Liver (tissue), 9 donors: ENCODE data around the gene IFIT5. TPM values are rescaled to one million over a fixed set of nuclear protein-coding genes. Genes with fewer than 3 reads are reported as not detected.
A peak's percentile ranks its signal among the peaks of the same experiment; 100 is the strongest.

Experiments
- DNase-seq: peaks from one replicate; pipeline ENCODE4 v3.0.0-alpha.2; 2017; ENCODE audit warnings: low spot score
- H3K27ac ChIP-seq, 2 donors: one replicate each; pipeline ENCODE4 v1.7.0; 2013; ENCODE audit warnings: inconsistent platforms in 2 of 2, low read length in 2 of 2, control low read depth in 1 of 2, low read depth in 1 of 2, mild to moderate bottlenecking in 1 of 2
- H3K27me3 ChIP-seq, 4 donors: one replicate each; pipeline versions ENCODE4 v1.6.1 to v1.7.0; 2013; ENCODE audit warnings: low read length in 3 of 4, inconsistent platforms in 1 of 4, mild to moderate bottlenecking in 1 of 4, moderate library complexity in 1 of 4; ENCODE audit not compliant: control insufficient read depth in 4 of 4, insufficient read depth in 4 of 4
- H3K36me3 ChIP-seq, 4 donors: one replicate each; pipeline versions ENCODE4 v1.6.1 to v1.7.0; 2013; ENCODE audit warnings: low read length in 3 of 4, mild to moderate bottlenecking in 3 of 4, low read depth in 1 of 4, moderate library complexity in 1 of 4; ENCODE audit not compliant: control insufficient read depth in 4 of 4, insufficient read depth in 3 of 4
- H3K4me1 ChIP-seq, 4 donors: one replicate each; pipeline versions ENCODE4 v1.6.1 to v1.7.0; 2013; ENCODE audit warnings: low read length in 3 of 4, mild to moderate bottlenecking in 3 of 4, moderate library complexity in 1 of 4; ENCODE audit not compliant: control insufficient read depth in 4 of 4, insufficient read depth in 4 of 4
- H3K4me3 ChIP-seq, 3 donors: one replicate each; pipeline versions ENCODE4 v1.6.1 to v1.7.0; 2013; ENCODE audit warnings: low read length in 3 of 3, control low read depth in 1 of 3, low read depth in 1 of 3, mild to moderate bottlenecking in 1 of 3
- H3K9ac ChIP-seq, 2 donors: one replicate each; pipeline ENCODE4 v1.7.0; 2013; ENCODE audit warnings: low read length in 2 of 2, mild to moderate bottlenecking in 2 of 2, moderate library complexity in 2 of 2, control low read depth in 1 of 2, low read depth in 1 of 2
- H3K9me3 ChIP-seq, 4 donors: one replicate each; pipeline versions ENCODE4 v1.6.1 to v1.7.0; 2013; ENCODE audit warnings: low read length in 3 of 4; ENCODE audit not compliant: control insufficient read depth in 4 of 4
- EGR1 ChIP-seq, 2 donors: IDR thresholded peaks; 2 replicates each; pipeline ENCODE4 v1.6.1; 2016 to 2018; ENCODE audit warnings: antibody characterized with exemption in 2 of 2, low read depth in 2 of 2
- FOXA1 ChIP-seq: IDR thresholded peaks from 2 replicates; pipeline ENCODE4 v1.6.1; 2016; ENCODE audit warnings: antibody characterized with exemption
- GABPA ChIP-seq, 2 donors: IDR thresholded peaks in 1 of 2; conservative IDR thresholded peaks in 1 of 2; 2 replicates each; pipeline ENCODE4 v1.6.1; 2016; ENCODE audit warnings: antibody characterized with exemption in 2 of 2, mild to moderate bottlenecking in 1 of 2, moderate library complexity in 1 of 2
- HNF4A ChIP-seq, 2 donors: conservative IDR thresholded peaks; 2 replicates each; pipeline ENCODE4 v1.6.1; 2016; ENCODE audit warnings: antibody characterized with exemption in 2 of 2, mild to moderate bottlenecking in 2 of 2
- NR2F2 ChIP-seq: IDR thresholded peaks from 2 replicates; pipeline ENCODE4 v1.6.1; 2016; ENCODE audit warnings: antibody characterized with exemption
- SP1 ChIP-seq: IDR thresholded peaks from 2 replicates; pipeline ENCODE4 v1.6.1; 2018; ENCODE audit warnings: antibody characterized with exemption, mild to moderate bottlenecking
- TAF1 ChIP-seq: conservative IDR thresholded peaks from 2 replicates; pipeline ENCODE4 v1.6.1; 2016; ENCODE audit warnings: antibody characterized with exemption, mild to moderate bottlenecking
- YY1 ChIP-seq: IDR thresholded peaks from 2 replicates; pipeline ENCODE4 v1.6.1; 2016; ENCODE audit warnings: antibody characterized with exemption, mild to moderate bottlenecking
- WGBS: extraction: QIAGEN DNeasy Blood & Tissue Kit; methylation state at CpG from one replicate; pipeline ENCODE4 v1.1.7; 2013; 5-methylcytosine and 5-hydroxymethylcytosine counted together
- polyA plus RNA-seq, 2 donors: library from polyadenylated mRNA; stranded (reverse) in 1 of 2; unstranded in 1 of 2; fragments of 200-250 nt in 1 of 2; fragments of >200 nt in 1 of 2; fragmentation: Nextera tagmentation in 1 of 2; extraction: Ambion mirVana in 1 of 2; gene quantifications; one replicate each; pipeline versions ENCODE4 v1.2.1 to v1.2.3, GENCODE V29; 2013 to 2015
- total RNA-seq, 2 donors: library from RNA; depleted of rRNA; stranded (reverse); fragments of >200 nt; gene quantifications; one replicate each; pipeline ENCODE4 v1.2.3, GENCODE V29; 2014
- TF ChIP-seq, protein P1 (sequence below): fragments of 150-350 bp; IDR thresholded peaks from 2 replicates; pipeline ENCODE4 v1.5.1; 2017; ENCODE audit warnings: improper control_type of control experiment, low read depth, low read length; ENCODE audit not compliant: missing input control
- TF ChIP-seq, protein P2 (sequence below): IDR thresholded peaks from 2 replicates; pipeline ENCODE4 v1.6.1; 2016; ENCODE audit warnings: antibody characterized with exemption
- TF ChIP-seq, protein P3 (sequence below): IDR thresholded peaks from 2 replicates; pipeline ENCODE4 v1.6.1; 2016; ENCODE audit warnings: antibody characterized with exemption, mild to moderate bottlenecking
- TF ChIP-seq, protein P4 (sequence below): IDR thresholded peaks from 2 replicates; pipeline ENCODE4 v1.6.1; 2016; ENCODE audit warnings: antibody characterized with exemption
- TF ChIP-seq, protein P5 (sequence below): IDR thresholded peaks from 2 replicates; pipeline ENCODE4 v1.6.1; 2016; ENCODE audit warnings: antibody characterized with exemption
- donor health status: healthy.
- donor health status: healthy.
- donor health status: healthy.
- donor health status: healthy.
- donor health status: healthy.

IFIT5 gene
- total and polyA plus RNA-seq, 4 donors, result 5.0 to 10.7 (median 6.7) TPM

DNA sequence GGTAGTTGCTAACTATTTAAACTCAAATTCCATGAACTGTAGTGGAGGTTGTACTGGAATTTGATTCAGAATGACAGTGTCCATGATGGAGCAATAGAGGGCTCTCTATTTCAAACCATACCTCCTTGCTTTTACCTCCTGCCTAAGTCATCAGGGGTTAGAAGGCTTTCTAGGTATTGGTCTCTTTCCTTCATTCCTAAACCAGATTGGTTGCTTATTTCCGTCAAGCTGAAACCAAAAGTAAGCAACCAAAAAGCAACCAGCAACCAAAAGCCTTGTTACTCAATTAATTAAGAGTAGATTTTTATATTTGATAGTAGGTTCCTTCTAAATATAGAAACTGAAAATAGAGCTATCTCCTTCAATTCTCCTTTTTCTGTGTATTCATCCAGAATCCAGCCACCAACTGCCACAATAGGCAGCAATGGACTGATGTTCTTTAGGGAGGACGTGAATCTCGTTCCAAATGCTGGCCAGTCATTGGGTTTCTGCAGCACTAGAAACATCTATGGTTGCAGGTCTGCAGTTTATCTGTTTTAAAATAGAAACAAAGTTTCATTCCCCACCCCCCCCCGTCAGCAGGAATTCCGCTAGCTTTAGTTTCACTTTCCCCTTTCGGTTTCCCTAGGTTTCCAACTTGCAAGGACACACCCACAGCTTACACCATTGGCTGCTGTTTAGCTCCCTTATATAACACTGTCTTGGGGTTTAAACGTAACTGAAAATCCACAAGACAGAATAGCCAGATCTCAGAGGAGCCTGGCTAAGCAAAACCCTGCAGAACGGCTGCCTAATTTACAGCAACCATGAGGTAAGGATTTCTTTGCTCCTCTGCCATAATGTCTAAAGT, 22.2 kb upstream of the IFIT5 start, which contains the start of gene IFIT1 (continued):
- TF ChIP-seq FOXA1, result no peak

DNA sequence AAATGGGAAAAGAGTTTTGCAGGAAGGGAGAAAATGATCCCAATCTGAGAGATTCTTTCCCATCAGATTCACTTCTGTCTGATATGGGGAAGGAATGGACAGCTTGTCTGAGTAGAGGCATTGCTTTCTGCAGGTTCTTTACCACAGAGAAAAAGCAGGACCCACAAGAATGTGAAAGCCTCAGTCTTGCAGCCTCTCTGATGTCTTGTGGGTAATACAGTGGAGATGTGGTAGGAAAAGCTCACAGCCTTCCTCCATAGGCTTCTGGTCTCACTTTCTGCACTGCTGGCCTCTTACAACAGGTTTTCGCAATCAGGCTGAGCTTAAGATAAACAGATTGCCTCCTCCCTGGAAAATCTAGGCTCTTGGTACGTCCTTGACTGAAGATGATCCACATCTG, 21.4 kb upstream of the IFIT5 start:
- peak overlapping the region; percentile 77 to 84 for H3K9ac ChIP-seq
- peak in 1 of 2 donors; percentile 24 for TF ChIP-seq HNF4A (conservative IDR thresholded peaks at IDR 0.05)
- TF ChIP-seq, protein P1, sequence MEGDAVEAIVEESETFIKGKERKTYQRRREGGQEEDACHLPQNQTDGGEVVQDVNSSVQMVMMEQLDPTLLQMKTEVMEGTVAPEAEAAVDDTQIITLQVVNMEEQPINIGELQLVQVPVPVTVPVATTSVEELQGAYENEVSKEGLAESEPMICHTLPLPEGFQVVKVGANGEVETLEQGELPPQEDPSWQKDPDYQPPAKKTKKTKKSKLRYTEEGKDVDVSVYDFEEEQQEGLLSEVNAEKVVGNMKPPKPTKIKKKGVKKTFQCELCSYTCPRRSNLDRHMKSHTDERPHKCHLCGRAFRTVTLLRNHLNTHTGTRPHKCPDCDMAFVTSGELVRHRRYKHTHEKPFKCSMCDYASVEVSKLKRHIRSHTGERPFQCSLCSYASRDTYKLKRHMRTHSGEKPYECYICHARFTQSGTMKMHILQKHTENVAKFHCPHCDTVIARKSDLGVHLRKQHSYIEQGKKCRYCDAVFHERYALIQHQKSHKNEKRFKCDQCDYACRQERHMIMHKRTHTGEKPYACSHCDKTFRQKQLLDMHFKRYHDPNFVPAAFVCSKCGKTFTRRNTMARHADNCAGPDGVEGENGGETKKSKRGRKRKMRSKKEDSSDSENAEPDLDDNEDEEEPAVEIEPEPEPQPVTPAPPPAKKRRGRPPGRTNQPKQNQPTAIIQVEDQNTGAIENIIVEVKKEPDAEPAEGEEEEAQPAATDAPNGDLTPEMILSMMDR, result no peak
- no peaks in the 10 kb centered on the region for H3K36me3 ChIP-seq
- peak overlapping the region; percentile 62 to 83 (median 83) for H3K4me3 ChIP-seq
- 12% methylated on average over 2 of the region's 2 CpGs for WGBS
- no peaks in the 10 kb centered on the region for H3K9me3 ChIP-seq
- peak overlapping the region; percentile 90 to 95 for H3K27ac ChIP-seq
- H3K4me1 ChIP-seq, result peaks cover 3 to 39% (median 16%) of the 10 kb centered on the region in 4 donors
- no peak for DNase-seq
- H3K27me3 ChIP-seq, result no peaks in the 10 kb centered on the region

DNA sequence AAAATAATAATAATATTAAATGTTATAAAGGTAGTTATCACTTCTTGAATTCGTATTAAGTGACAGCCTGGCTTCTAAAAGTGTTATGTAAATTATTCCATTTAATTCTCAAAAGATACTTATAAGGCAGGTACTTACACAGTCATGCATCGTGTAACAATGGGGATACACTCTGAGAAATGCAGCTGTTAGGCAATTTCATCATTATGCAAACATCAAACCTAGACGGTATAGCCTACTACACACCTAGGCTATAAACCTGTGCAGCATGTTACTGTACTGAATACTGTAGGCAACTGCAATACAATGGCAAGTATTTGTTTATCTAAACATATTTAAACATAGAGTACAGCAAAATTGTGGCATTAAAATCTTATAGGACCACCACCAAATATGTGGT, 20.5 kb upstream of the IFIT5 start:
- Histone ChIP-seq H3K27ac (no peak overlapping the region), H3K36me3 (no peaks in the 10 kb centered on the region), H3K9ac (peak overlapping the region in 1 of 2 donors; percentile 84)

DNA sequence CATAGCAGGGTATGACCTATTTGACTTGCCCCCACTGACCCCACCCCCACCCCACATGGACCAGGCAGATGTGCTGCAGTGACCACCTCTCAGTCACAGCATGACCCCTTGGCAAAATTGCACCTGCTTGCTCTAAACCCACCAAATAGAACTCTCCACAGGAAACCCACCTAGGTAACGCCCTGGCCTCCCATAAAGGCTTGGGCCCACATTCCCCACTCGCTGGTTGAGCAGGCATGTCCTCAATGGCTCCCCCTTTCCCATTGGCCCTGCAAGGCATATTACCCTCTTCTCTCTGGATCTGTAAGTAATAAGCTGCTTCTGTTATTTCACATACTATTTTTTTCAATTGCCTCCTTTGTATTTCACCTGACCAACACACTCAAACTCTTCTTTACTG, 19.2 kb upstream of the IFIT5 start:
- Histone ChIP-seq H3K27ac (no peak overlapping the region), H3K9me3 (no peaks in the 10 kb centered on the region), H3K4me1 (peaks cover 3 to 39% (median 18%) of the 10 kb centered on the region in 4 donors), H3K27me3 (no peaks in the 10 kb centered on the region), H3K4me3 (no peak overlapping the region), H3K36me3 (no peaks in the 10 kb centered on the region), H3K9ac (no peak overlapping the region)
- 97% methylated on average over 2 of the region's 2 CpGs for WGBS
- TF ChIP-seq SP1 (no peak), FOXA1 (no peak), NR2F2 (no peak), TAF1 (no peak), EGR1 (IDR thresholded peaks at IDR 0.05; ENCODE audit: low read depth in 2 of 2) (no peak), YY1 (no peak), GABPA (IDR thresholded peaks at IDR 0.05 in 1 of 2, conservative IDR thresholded peaks at IDR 0.05 in 1 of 2) (no peak)
- TF ChIP-seq, protein P2, sequence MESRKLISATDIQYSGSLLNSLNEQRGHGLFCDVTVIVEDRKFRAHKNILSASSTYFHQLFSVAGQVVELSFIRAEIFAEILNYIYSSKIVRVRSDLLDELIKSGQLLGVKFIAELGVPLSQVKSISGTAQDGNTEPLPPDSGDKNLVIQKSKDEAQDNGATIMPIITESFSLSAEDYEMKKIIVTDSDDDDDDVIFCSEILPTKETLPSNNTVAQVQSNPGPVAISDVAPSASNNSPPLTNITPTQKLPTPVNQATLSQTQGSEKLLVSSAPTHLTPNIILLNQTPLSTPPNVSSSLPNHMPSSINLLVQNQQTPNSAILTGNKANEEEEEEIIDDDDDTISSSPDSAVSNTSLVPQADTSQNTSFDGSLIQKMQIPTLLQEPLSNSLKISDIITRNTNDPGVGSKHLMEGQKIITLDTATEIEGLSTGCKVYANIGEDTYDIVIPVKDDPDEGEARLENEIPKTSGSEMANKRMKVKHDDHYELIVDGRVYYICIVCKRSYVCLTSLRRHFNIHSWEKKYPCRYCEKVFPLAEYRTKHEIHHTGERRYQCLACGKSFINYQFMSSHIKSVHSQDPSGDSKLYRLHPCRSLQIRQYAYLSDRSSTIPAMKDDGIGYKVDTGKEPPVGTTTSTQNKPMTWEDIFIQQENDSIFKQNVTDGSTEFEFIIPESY, result no peak
- TF ChIP-seq, protein P3, sequence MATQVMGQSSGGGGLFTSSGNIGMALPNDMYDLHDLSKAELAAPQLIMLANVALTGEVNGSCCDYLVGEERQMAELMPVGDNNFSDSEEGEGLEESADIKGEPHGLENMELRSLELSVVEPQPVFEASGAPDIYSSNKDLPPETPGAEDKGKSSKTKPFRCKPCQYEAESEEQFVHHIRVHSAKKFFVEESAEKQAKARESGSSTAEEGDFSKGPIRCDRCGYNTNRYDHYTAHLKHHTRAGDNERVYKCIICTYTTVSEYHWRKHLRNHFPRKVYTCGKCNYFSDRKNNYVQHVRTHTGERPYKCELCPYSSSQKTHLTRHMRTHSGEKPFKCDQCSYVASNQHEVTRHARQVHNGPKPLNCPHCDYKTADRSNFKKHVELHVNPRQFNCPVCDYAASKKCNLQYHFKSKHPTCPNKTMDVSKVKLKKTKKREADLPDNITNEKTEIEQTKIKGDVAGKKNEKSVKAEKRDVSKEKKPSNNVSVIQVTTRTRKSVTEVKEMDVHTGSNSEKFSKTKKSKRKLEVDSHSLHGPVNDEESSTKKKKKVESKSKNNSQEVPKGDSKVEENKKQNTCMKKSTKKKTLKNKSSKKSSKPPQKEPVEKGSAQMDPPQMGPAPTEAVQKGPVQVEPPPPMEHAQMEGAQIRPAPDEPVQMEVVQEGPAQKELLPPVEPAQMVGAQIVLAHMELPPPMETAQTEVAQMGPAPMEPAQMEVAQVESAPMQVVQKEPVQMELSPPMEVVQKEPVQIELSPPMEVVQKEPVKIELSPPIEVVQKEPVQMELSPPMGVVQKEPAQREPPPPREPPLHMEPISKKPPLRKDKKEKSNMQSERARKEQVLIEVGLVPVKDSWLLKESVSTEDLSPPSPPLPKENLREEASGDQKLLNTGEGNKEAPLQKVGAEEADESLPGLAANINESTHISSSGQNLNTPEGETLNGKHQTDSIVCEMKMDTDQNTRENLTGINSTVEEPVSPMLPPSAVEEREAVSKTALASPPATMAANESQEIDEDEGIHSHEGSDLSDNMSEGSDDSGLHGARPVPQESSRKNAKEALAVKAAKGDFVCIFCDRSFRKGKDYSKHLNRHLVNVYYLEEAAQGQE, result no peak
- TF ChIP-seq, protein P4, sequence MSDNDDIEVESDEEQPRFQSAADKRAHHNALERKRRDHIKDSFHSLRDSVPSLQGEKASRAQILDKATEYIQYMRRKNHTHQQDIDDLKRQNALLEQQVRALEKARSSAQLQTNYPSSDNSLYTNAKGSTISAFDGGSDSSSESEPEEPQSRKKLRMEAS, result no peak
- TF ChIP-seq, protein P1, result no peak
- DNase-seq, result no peak

More for the DNA sequence above, 20.5 kb upstream of the IFIT5 start:
- DNase-seq, result no peak
- TF ChIP-seq EGR1 (IDR thresholded peaks at IDR 0.05; ENCODE audit: low read depth in 2 of 2) (no peak), GABPA (IDR thresholded peaks at IDR 0.05 in 1 of 2, conservative IDR thresholded peaks at IDR 0.05 in 1 of 2) (no peak)
- TF ChIP-seq, protein P5, sequence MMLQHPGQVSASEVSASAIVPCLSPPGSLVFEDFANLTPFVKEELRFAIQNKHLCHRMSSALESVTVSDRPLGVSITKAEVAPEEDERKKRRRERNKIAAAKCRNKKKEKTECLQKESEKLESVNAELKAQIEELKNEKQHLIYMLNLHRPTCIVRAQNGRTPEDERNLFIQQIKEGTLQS, result no peak
- 22% methylated on average over 3 of the region's 3 CpGs for WGBS
- H3K9me3 ChIP-seq, result no peaks in the 10 kb centered on the region
- peak overlapping the region; percentile 18 to 83 (median 62) for H3K4me3 ChIP-seq
- peaks cover 3 to 39% (median 18%) of the 10 kb centered on the region in 4 donors for H3K4me1 ChIP-seq
- no peaks in the 10 kb centered on the region for H3K27me3 ChIP-seq
